Epidermal melanocyte (primary cell): ENCODE data around the gene PIK3IP1.
"Not testable (repeated sequence)": the region's sequence is repeated elsewhere in the genome, so short reads cannot be mapped to it uniquely, and the experiment has no call there.

Source experiments
- DNase-seq: peaks from one replicate; pipeline ENCODE4 v3.0.0; 2011; ENCODE audit warnings: low spot score; ENCODE audit not compliant: insufficient read length

Gene PIK3IP1, protein sequence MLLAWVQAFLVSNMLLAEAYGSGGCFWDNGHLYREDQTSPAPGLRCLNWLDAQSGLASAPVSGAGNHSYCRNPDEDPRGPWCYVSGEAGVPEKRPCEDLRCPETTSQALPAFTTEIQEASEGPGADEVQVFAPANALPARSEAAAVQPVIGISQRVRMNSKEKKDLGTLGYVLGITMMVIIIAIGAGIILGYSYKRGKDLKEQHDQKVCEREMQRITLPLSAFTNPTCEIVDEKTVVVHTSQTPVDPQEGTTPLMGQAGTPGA

DNA sequence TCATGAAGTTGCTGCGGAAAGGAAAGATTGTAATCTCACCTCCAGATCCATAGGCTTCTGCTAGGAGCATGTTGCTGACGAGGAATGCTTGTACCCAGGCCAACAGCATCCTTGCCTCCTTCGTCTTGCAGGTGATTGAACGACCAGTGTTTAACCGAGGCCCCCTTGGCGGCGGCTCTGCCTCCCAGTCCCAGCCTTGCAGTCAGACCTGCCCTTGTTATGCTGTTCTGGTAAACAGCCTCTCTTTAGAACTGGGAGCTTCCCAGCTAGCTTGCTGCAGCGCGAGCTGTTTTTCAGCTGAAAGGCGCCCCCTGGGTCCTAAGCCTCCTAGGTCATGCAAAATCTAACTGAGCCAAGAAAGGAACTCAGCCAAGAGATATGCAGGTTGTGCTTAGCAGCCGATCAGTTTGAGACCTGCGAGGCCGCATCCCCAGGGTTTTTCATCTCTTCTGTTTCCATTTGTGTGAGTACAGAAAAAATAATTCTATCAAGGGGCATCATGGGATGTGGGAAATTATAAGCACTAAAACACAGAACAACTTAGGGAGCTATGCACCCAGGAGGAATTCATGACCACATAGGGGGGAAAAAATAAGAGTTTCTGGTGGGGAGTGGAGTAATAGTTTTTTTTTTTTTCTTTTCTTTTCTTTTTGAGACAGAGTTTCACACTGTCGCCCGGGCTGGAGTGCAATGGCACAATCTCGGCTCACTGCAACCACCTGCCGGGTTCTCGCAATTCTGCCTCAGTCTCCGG is at the start of gene PIK3IP1:
PIK3IP1 (minus strand) TSS at position 253 of the 754 bp plus-strand sequence; CDS start at position 109, 144 bp downstream.
- DNase-seq, result peak; percentile 87

DNA sequence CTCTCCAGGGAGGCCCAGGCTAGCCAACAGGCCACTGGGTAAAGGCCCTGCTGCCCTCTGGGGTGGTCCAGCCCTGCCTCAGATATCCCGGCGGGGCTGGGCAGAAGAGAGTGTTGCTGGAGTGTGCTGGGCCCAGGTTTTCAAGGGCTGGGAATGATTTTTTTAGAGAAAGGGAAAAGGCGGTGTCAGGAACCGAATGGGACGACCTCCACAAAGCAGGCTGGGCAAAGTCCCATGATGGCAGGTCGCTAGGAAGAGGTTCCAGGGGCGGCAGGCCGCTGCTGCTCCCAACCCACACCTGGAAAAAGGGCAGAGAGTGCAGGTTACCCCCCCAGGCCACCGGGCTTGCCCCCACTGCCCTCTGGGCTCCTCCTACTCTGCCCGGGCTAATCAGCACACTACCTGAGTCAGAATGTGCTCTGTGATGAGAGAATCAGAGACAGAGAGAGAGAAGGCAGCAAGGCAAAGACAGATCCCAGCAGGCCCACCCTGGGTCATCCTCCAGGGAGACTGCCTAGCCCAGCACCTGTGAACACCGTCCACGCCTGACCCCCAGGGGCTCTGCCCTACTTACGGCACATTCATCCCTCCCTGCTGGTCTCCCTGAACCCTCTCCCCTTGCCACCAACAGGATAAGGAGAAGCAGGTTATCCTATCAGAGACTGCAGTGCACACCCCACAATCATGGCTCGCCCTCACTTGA is 49.2 kb upstream of the PIK3IP1 start:
- DNase-seq, result peak; percentile 10

DNA sequence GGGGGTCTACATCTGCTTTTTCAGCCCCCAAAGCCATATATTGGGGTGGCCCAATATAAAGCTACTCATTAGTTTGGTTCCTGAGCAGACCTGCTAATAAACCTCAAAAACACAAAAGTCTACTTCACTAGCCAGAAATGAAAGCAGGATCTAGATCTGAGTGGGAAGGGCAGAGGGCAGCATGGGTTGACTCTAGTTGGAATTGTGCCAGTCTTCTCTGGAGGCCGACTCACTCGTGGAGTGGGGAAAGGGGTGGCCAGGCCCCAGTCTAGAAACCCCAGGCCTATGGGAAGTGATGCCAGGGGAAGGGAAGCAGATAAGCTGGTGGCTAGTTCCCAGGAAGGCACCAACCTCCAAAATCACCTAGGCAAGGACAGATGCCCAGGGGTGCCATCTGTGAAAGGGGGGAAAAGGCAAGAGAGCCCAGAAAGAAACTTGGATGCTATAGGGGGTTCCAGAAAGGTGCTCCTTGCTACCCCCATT is 48.5 kb upstream of the PIK3IP1 start:
- DNase-seq, result peak; percentile 1

DNA sequence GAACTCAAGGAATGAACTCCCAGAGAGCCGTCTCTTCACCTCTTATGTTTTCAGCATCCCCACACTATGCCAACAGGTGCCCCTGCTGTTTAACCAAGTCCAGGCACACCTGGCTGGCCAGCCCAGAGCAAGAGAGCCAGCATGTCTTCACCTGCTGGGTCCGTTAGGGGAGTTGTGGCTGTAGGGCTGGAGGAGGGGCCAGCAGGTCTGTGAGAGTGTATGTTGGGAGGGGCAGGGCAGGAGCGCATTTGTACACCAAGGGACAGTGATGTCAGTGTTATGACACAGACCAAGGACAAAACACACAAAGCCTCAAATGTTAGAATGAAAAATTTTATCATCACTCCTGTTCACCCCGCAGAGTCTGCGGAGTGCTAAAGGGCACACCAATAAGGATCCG is 48.1 kb upstream of the PIK3IP1 start:
- no peak for DNase-seq

DNA sequence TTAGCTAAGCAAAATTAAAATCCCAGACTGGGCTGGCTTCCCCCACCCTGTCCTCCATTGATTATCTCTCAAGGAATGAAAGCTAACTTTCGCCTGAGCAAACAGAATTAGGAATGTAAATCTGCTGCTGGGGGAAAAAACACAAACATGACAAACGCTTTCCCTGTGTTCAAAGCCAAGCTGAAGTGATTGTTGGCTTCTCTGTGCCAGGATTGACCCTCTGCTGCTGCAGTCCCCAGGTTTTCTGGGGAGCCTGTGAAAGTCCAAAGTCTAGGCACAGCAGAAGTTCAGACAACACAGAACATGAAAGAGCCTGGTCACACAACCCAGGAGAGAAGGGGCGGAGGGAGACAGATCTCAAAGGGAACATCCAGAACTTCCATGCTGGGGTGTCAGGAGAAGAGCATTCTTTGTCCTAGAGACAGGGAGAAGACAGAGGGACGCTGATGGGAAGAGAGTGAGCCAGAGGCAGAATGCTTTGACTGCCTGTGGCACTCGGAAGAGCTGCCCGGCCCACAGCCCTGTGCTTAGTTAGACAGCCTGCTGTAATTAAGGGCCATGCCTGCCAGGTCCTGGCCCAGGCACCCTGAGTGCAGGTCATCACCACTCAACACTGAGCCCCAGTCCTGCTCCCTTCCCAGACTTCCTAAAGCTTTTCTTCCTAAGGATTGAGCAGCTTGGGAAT is 47.0 kb upstream of the PIK3IP1 start:
- DNase-seq, result no peak

DNA sequence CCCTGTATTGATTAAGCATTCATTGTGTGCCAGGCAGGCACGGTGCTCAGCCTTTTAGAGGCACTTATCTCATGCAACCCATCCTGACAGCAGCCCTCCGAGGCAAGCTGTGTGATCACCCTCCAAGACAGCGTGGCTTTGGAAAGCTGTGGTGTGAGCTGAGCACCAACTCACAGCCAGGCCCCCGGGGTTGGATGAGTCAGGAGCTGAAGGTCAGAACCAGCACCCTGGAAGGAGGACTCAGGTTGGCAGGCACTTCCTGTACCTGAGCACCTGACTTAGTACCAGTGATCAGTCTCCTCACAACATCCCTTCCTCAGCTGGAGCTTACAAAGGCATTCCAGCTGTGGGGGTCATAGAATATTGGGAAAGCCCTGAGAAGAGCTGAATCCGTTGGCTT is 44.9 kb upstream of the PIK3IP1 start:
- DNase-seq, result no peak

DNA sequence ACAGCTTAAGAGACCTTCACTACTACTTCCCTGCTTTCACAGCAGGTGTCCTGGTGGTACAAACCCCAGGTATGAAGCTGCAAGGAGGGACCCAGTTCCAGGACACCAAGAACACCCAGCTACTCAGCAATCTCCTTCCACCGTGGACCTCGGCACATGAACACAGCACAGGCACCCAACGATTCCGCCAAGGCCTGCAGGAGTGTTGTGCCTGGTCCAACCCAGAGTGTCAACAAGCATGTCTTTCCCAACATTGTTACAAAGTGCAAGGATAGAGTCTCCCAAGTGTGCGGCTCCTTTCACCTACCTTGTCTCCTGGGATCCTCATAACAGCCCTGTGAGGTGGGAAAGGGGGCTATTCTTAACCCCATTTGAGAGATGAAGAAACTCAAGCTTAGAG is 42.0 kb upstream of the PIK3IP1 start:
- DNase-seq, result no peak

DNA sequence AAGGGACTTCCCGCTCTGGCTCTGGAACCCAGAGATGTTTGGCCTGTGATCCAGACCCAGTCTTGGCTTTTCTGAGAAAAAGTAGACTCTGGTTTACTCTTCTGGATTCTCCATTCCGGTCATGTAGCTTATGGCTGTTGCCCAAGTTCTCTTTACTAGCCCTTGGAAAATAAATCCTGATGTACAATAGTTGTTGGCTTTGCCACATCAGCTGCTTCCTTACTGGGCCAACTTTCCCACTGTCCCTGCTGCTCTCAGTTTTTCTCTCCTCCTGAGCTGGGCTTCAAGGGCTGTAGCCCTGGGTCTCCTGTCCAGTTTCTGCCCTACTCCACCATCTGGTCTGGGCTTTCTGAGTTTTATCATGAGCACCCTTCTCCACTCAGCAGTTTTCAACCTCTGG is 41.4 kb upstream of the PIK3IP1 start:
- DNase-seq, result no peak

DNA sequence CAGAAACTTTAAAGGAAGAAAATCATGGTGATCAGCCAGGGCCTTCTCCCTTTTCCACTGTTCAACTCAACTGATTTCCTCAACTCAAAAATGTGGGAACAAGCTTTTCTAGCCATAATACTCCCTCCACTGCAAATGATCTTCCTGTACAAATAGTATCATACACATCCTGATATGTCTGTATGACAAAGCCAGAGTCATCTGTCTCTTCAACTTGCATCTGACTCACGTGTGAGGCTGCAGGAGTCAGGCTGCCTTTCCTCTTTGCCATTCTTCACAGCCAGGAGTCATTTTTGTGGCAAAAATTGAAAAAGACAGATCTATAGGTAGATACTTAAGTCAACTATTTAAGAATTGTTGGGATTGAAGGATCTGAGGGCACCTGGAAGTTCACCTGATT is 40.6 kb upstream of the PIK3IP1 start:
- no peak for DNase-seq

DNA sequence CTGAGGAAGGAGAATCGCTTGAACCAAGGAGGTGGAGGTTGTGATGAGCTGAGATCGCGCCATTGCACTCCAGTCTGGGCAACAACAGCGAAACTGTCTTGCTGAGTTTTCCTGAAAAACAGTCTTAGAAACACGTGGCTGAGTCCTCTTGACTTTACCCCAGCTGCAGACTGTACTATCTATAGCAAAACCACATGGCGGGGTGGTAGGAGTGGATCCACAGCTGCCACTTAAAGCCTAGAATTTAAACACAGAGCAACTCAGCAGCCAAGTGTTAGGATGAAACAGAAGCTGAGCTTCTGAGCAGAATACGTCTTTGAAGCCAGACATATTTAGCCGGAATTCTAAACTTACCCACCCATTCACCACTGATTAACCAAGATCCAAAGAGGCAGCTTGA is 39.7 kb upstream of the PIK3IP1 start:
- DNase-seq, result no peak

DNA sequence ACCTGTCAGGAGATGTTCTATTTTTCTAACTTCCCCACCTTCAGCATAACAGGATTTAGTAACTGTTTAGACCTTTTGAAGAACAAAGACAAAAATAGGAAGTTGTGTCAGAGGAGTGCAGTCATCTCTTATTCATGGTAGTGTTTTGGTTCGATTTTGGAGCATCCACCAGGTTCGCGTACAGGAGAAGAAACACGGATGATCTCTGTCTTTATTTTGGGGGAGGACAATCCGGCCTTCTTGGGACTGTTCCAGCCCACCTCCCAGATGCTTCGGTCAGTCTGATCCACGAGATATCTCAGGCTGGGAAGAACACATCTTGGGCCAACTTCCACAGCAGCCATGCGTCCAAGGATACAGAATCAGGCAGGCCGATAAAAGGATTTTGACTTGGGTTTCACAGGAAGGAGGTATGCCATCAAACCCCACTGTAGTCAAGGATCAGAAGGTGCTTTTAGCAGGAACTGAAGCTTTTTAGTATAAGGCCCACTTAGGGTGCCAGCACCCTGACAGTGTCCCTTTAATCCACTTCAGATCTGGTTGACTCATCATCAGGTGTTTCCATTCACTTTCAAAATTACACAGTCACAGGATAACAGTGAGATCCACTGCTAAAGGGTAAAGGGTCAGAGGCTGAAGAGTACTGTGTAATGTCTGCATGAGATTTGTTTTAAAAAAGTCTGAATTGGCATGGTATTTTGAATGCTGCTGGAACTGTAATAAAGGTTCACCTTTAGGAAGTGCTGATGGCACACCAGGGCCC is 37.3 kb upstream of the PIK3IP1 start:
- DNase-seq, result no peak

DNA sequence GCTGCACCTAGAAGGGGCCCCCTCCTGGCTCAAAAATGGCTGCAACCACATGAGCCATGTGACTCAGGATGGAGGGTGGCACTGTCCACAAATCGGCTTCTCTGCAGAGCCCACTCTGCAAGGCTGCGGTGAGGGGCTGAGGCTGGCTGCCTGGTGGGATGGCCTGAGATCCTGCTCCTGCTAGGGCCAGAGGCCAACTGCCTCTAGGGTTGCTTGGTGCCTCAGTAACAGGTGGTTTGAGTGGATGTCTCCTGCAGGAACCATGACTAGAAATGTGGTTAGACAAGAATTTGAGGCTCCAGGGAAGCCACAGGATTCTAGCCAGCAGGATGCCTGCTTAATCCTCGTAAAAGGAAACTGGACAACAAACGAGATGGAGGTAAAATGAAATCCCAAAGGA is 36.7 kb upstream of the PIK3IP1 start:
- DNase-seq, result no peak

DNA sequence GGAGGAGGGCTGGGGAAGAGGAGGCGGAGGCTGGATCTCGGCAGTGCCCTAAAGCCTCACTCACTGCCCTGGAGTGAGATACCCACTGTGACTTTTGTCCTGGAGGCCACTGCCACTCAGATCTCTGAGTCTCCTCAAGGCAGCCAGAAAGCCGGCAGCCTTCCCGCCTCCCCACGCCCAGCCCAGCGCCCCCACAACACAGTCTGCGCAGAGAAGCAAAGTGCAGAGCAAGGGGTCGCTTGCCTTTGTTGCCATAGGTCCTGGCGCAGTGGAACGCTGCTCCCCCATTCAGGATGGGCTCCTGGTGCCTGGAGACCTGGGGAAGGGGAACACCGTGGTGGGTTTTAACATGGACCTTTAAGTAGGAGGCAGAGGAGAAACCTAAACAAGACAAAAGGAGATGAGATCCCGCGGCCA is 36.3 kb upstream of the PIK3IP1 start:
- no peak for DNase-seq

DNA sequence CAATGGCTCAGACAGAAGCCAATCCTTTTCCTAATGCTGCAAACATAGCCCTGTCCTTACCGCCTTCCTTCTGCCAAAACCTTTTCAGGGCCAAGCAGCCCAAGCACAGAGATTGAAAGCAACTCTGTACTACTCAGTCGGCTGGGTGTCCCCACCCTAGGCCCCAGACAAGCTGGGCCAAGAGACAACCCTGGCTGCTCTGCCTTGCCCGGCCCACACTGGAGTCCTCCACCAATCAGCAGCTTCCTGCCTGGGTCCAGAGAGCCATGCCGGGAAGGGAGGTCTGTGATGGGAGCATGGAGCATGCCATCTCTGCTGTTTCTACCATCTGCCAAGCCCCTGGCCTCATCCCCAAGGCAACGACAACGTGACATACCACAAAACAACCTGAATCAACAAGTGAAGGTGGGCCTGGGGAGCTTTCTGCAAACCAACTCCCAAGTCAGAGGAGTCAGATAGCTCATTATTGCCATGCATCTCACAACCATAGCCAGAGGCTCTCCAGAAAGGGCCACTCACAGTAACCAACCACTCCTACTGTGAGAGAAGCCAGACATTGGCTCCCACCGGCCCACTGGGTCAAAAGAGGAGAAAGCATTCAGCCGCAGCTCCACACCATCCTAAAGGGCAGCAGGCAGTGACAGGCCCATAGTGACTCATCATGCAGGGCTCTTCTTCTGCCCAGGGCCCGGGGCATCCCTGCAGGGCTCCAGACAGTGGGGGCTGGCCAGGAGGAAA is 35.7 kb upstream of the PIK3IP1 start:
- no peak for DNase-seq

DNA sequence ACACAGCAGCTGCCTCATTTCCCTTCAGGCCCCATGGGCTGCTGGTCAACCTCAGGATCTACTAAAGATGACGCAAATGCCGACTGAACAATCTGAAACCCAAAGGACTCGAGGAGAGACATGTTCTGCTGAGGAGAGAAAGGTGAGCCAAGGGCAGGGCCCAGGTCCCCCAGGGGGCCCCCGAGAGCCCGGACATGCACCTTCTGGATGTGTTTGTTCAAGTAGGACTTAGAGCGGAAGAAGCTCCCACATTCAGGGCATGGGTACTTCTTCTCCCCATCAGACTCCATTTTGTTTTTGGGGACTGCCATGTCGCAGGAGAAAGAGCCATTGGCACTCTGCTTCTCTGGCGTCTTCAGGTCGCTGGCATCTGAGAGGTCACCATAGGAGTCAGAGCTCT is 34.6 kb upstream of the PIK3IP1 start:
- DNase-seq, result no peak

DNA sequence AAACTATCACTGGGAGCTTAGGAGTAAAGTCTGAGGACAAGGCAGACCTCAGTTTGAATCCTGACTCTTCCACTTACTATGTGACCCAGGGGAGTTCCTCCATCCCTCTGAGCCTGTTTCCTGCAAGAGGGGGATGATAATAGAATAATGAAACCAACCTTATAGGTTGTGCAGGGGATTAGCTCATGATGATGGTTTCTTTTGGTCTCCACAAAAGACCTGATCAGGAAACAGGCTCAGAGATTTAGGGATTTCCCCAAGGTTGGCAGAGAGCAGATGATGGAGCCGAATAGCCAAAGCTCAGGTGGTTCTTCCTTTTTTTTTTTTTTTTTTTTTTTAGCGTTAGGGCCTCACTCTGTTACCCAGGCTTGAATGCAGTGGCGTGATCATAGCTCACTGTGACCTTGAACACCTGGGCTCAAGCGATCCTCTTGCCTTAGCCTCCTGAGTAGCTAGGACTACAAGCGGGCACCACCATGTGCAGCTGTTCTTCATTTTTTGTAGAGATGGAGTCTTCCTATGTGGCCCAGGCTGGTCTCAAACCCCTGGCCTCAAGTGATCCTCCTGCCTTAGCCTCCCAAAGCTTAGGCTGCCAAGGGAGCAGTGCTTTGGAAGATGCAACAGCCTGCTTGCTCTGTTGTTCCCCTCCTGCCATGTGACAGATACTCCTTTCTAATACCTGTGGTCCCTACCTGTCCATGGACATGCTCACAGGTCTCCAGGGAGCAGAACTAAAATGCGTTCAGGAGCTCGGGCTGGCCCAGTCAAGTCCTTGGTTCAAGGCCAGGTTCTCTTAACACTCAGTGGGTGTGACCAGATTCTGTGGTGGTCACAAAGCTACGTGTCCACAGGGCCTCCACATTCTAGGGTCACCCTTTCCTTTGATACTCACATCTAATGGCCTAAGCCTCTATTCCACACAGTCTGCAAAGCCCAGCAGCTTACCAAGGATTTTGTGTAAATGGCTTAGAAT is 31.6 kb upstream of the PIK3IP1 start:
- DNase-seq, result no peak

DNA sequence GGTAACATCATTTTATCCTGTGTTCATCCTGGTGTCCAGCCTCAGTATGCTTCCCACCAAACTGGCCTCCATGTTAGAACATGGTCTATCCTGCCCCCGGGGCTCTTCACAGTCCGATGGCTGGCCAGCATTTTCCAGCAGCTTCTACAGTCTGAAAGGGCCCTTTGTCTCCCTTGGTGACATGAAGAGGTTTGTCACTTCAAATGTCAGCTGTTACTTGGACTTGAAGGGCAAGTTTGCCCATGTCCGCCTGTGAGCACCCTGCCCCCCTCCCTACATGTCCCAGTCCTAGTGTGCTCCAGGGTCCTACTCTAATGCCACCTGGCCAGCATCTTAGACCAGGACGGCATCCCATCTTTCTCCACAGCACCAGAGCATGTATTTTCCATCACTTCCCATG is 29.1 kb upstream of the PIK3IP1 start:
- no peak for DNase-seq

DNA sequence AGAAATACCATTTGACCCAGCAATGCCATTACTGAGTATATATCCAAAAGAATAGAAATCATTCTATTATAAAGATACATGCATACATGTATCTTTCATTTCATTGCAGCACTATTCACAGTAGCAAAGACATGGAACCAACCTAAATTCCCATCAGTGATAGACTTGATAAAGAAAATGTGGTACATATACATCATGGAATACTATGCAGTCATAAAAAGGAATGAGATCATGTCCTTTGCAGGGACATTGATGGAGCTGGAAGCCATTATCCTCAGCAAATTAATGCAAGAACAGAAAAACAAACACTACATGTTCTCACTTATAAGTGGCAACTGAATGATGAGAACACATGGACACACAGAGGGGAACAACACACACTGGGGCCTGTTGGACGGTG is 21.9 kb upstream of the PIK3IP1 start:
- DNase-seq, result not testable (repeated sequence)
